Measurements from ENCODE around the gene GHRL.

Gene GHRL

GRCh38 chr3:10244009-10244408 lies 48.7 kb downstream of the GHRL start:
- CTCF ChIA-PET = interaction anchor here (0.9 to 1.7 kb wide), 4 partner anchors 20 to 81 kb away, joined by 3 to 4 read pairs (median 3); no protein-coding TSS in a partner anchor
- POLR2A ChIA-PET = no interaction called here
- DNase-seq (ENCODE audit: extremely low spot score) = no peak
- TF ChIP-seq, protein P1, sequence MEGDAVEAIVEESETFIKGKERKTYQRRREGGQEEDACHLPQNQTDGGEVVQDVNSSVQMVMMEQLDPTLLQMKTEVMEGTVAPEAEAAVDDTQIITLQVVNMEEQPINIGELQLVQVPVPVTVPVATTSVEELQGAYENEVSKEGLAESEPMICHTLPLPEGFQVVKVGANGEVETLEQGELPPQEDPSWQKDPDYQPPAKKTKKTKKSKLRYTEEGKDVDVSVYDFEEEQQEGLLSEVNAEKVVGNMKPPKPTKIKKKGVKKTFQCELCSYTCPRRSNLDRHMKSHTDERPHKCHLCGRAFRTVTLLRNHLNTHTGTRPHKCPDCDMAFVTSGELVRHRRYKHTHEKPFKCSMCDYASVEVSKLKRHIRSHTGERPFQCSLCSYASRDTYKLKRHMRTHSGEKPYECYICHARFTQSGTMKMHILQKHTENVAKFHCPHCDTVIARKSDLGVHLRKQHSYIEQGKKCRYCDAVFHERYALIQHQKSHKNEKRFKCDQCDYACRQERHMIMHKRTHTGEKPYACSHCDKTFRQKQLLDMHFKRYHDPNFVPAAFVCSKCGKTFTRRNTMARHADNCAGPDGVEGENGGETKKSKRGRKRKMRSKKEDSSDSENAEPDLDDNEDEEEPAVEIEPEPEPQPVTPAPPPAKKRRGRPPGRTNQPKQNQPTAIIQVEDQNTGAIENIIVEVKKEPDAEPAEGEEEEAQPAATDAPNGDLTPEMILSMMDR (IDR thresholded peaks at IDR 0.05; ENCODE audit: control extremely low read depth, extremely low read depth, low read depth, missing control alignments) = no peak

- TF ChIP-seq, protein P1 (IDR thresholded peaks at IDR 0.05; ENCODE audit: control extremely low read depth, extremely low read depth, low read depth, missing control alignments) = no peak
- peak; percentile 53 for DNase-seq (ENCODE audit: extremely low spot score)
- ChIA-PET CTCF (interaction anchor here (1.0 to 2.6 kb wide), 5 partner anchors 9 to 50 kb away, joined by 3 to 8 read pairs (median 4); no protein-coding TSS in a partner anchor), POLR2A (interaction anchor here (0.6 kb wide), 1 partner anchor 47 kb away, joined by 4 read pairs; no protein-coding TSS in a partner anchor)
These were observed 50.3 kb downstream of the GHRL start for GRCh38 chr3:10242182-10243065.

DNA sequence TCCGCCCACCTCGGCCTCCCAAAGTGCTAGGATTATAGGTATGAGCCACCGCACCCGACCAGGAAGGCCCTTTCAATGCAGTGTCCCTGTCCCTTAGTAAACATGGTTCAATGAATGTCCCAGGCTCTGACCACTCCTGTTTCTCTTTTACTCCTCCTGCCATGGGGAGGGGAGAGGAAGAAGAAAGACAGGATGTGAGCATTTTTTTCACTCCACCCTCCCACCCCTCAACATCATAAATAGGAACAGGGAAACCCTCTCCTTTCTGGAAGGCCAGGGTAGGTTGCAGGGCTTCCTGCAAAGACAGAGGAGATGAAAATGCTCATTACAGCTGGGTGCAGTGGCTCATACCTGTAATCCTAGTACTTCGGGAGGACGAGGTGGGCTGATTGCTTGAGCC lies 51.9 kb downstream of the GHRL start:
- POLR2A ChIA-PET = no interaction called here
- CTCF ChIA-PET = interaction anchor here (2.6 kb wide), 1 partner anchor 10 kb away, joined by 8 read pairs; no protein-coding TSS in a partner anchor
- TF ChIP-seq, protein P1 (IDR thresholded peaks at IDR 0.05; ENCODE audit: control extremely low read depth, extremely low read depth, low read depth, missing control alignments) = no peak
- no peak for DNase-seq (ENCODE audit: extremely low spot score)

DNA sequence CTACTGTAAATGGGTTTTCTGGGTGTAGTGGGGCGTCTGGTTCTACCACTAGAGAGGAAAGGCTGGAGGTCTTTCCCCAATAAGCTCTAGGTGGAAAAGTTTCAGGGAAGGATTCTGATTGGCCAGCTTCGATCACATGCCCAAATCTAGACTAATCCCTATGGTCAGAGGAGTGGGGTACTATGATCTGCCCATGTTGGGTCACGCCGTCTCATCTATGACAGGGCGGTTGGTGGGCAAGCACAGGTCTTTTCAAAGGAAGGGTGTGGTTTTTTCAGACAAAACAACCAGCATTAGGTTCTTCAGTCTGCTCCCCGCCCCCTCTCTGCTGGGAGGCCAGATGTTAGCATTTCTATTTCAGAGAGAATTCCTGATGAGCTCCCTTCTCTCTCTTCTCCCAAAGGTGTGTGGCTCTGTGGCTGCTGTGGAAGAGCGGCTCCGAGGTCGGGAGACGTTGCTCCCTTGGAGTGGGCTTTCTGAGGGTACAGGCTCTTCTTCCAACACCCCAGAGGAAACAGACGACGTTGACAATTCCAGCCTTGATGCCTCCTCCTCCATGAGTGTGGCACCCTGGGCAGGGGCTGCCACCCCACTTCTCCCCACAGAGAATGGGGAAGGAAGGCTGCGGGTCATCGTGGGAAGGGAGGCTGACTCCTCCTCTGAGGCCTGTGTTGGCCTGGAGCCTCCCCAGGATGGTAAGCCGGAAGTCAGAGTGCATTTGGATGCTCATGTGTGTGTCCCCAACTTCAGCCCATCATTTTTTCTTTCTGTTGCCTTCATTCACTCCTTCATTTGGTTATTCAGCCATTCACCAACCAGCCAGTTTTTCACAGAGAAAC lies 54.2 kb downstream of the GHRL start:
- DNase-seq (ENCODE audit: extremely low spot score) = no peak
- ChIA-PET POLR2A (no interaction called here), CTCF (interaction anchor here (1.3 kb wide), 1 partner anchor 9 kb away, joined by 4 read pairs; the partner anchor contains the start of gene TATDN2)
- TF ChIP-seq, protein P1 (IDR thresholded peaks at IDR 0.05; ENCODE audit: control extremely low read depth, extremely low read depth, low read depth, missing control alignments) = no peak

Measured in GM10248 (cell line).